Mucosa of descending colon (tissue), 3 donors: Measurements from ENCODE around the gene SERTAD2. TPM values are rescaled to one million over a fixed set of nuclear protein-coding genes. Genes with fewer than 3 reads are reported as not detected.

ENCODE experiments used
- ATAC-seq: fragments of 200-7000 bp; cut with Tn5 transposase; one replicate; pipeline ENCODE4 v1.9.1; 2020; ENCODE audit warnings: mild to moderate bottlenecking, moderate library complexity
- DNase-seq, 3 donors: peaks; one replicate each; pipeline ENCODE4 v3.0.0-alpha.2; 2020
- H3K36me3 ChIP-seq: fragments of 200-600 bp; one replicate; pipeline ENCODE4 v1.8.0; 2021; ENCODE audit warnings: low read depth, mild to moderate bottlenecking
- H3K4me1 ChIP-seq: fragments of 200-600 bp; one replicate; pipeline ENCODE4 v1.8.0; 2021; ENCODE audit warnings: low read depth, mild to moderate bottlenecking
- H3K4me3 ChIP-seq: fragments of 200-600 bp; one replicate; pipeline ENCODE4 v1.8.0; 2021; ENCODE audit warnings: mild to moderate bottlenecking
- H3K9me3 ChIP-seq: fragments of 200-600 bp; one replicate; pipeline ENCODE4 v1.8.0; 2021; ENCODE audit warnings: mild to moderate bottlenecking
- CTCF ChIP-seq: fragments of 200-600 bp; IDR thresholded peaks from one replicate; pipeline ENCODE4 v1.8.0; 2022; ENCODE audit warnings: antibody characterized with exemption, mild to moderate bottlenecking
- intact Hi-C, 2 donors: fragments of 100-400 bp; cut with DNase I in 1 of 2; cut with micrococcal nuclease in 1 of 2; formaldehyde crosslinking; loops; one replicate each; pipeline versions ENCODE4 v1.11.0 to v1.11.1; 2022; cut with DNase I, micrococcal nuclease
- total RNA-seq, 3 donors: library from RNA; stranded (reverse); fragmentation: NEBNext Ultra II Directional in 2 of 3; extraction: Animal tissue kit (Norgen Biotek cat#: 25700) in 2 of 3; gene quantifications; one replicate each; pipeline versions ENCODE4 v1.2.1 to v1.2.4, GENCODE V29; 2021 to 2023
- donor health status: DM: no; HTN: no; CAD: no; lungs with moderate emphysema.
- donor health status: DM: no; HTN: no; CAD: no.
- donor health status: DM: no; HTN: yes; CAD: no.

The SERTAD2 gene
- total RNA-seq, 3 donors from 2014 or later: 17.3 to 20.6 (median 20.6) TPM

GRCh38 chr2:64644458-64645382 is 9.0 kb downstream of the SERTAD2 start:
- peaks cover 13% of the 10 kb centered on the region for H3K4me1 ChIP-seq

GRCh38 chr2:64643838-64644457 is 9.8 kb downstream of the SERTAD2 start:
- ATAC-seq: no peak
- intact Hi-C loops: loop anchor here in 1 of 2 donors (5.0 to 10.0 kb wide), 2 partner anchors 191 to 218 kb away; no protein-coding TSS in a partner anchor
- H3K9me3 ChIP-seq: no peaks in the 10 kb centered on the region

More at GRCh38 chr2:64644458-64645382, 9.0 kb downstream of the SERTAD2 start:
- no peak overlapping the region for H3K4me3 ChIP-seq
- no peaks in the 10 kb centered on the region for H3K36me3 ChIP-seq
- intact Hi-C loops: loop anchor here (5.0 to 10.0 kb wide), 3 partner anchors 190 to 223 kb away; no protein-coding TSS in a partner anchor
- ATAC-seq (peak; percentile 69), DNase-seq (peak; percentile 71 to 82 (median 75))
- no peak for TF ChIP-seq CTCF
- no peaks in the 10 kb centered on the region for H3K9me3 ChIP-seq

GRCh38 chr2:64641599-64641998 is 12.1 kb downstream of the SERTAD2 start:
- ATAC-seq (no peak), DNase-seq (no peak)
- H3K9me3 ChIP-seq: no peaks in the 10 kb centered on the region
- H3K4me1 ChIP-seq: peaks cover 12% of the 10 kb centered on the region
- intact Hi-C loops: loop anchor here in 1 of 2 donors (5.0 to 10.0 kb wide), 2 partner anchors 193 to 221 kb away; no protein-coding TSS in a partner anchor
- H3K36me3 ChIP-seq: no peaks in the 10 kb centered on the region
- H3K4me3 ChIP-seq: no peak overlapping the region
- no peak for TF ChIP-seq CTCF

More at GRCh38 chr2:64643838-64644457, 9.8 kb downstream of the SERTAD2 start:
- DNase-seq: no peak
- H3K4me3 ChIP-seq: no peak overlapping the region
- TF ChIP-seq CTCF: no peak
- H3K4me1 ChIP-seq: peaks cover 7% of the 10 kb centered on the region
- no peaks in the 10 kb centered on the region for H3K36me3 ChIP-seq

- no peaks in the 10 kb centered on the region for H3K9me3 ChIP-seq
- intact Hi-C loops: loop anchor here in 1 of 2 donors (5.0 to 10.0 kb wide), 2 partner anchors 194 to 222 kb away; no protein-coding TSS in a partner anchor
- no peaks in the 10 kb centered on the region for H3K36me3 ChIP-seq
- no peak overlapping the region for H3K4me3 ChIP-seq
- no peak for ATAC-seq
- no peak for DNase-seq
- peaks cover 9% of the 10 kb centered on the region for H3K4me1 ChIP-seq
- no peak for TF ChIP-seq CTCF
Measured at GRCh38 chr2:64640153-64641044, 13.3 kb downstream of the SERTAD2 start.

- DNase-seq (no peak), ATAC-seq (no peak)
- TF ChIP-seq CTCF: no peak
- intact Hi-C loops: loop anchor here in 1 of 2 donors (5.0 to 10.0 kb wide), 2 partner anchors 195 to 223 kb away; no protein-coding TSS in a partner anchor
- Histone ChIP-seq H3K9me3 (no peaks in the 10 kb centered on the region), H3K4me3 (no peak overlapping the region), H3K4me1 (peaks cover 9% of the 10 kb centered on the region), H3K36me3 (no peaks in the 10 kb centered on the region)
Measured at GRCh38 chr2:64639691-64640090, 14.0 kb downstream of the SERTAD2 start.
